ENCODE data around the gene LBX2. TPM values are rescaled to one million over a fixed set of nuclear protein-coding genes. Genes with fewer than 3 reads are reported as not detected.

The LBX2 gene
- total and polyA plus RNA-seq, 9 of the 15 experiments (the other 6 are each of a cell fraction or from before 2014, with no cell fraction given), result 0.39 to 6.2 (median 1.8) TPM; not detected in 1

GRCh38 chr2:74472086-74472944, 27.1 kb downstream of the LBX2 start, which contains the start of gene MRPL53 (continued):
- TF ChIP-seq CHD7 (IDR thresholded peaks at IDR 0.05; ENCODE audit: low read depth, low read length), result no peak
- no peak; the same call in 1 of the 2 replicates for TF ChIP-seq ZNF766 (CRISPR knock-in tag; conservative IDR thresholded peaks at IDR 0.05)
- no peak for TF ChIP-seq NFE2 (IDR thresholded peaks at IDR 0.05; ENCODE audit: low read depth)
- TF ChIP-seq NR4A1 (CRISPR knock-in tag; IDR thresholded peaks at IDR 0.05), result 0 out of 2 replicates have a peak, but pooled peaks have one; percentile 34
- peak; percentile 83 for TF ChIP-seq NR4A1 (tag; IDR thresholded peaks at IDR 0.05)
- TF ChIP-seq ZNF696 (CRISPR knock-in tag; conservative IDR thresholded peaks at IDR 0.05), result no peak
- TF ChIP-seq HLTF (IDR thresholded peaks at IDR 0.05), result 0 out of 2 replicates have a peak, but pooled peaks have one; percentile 15
- peak; percentile 47 for TF ChIP-seq ASH1L (IDR thresholded peaks at IDR 0.05; ENCODE audit: borderline replicate concordance, low read depth, partially characterized antibody)
- TF ChIP-seq ZNF121 (CRISPR knock-in tag; conservative IDR thresholded peaks at IDR 0.05), result no peak
- TF ChIP-seq TEAD1 (CRISPR knock-in tag; IDR thresholded peaks at IDR 0.05), result peak; percentile 8 to 53; a peak in 2 of 4 replicates

All from K562 (cell line).